GM21717 (cell line): ENCODE measurements around the gene CREB5.
"Not testable (repeated sequence)": the region's sequence is repeated elsewhere in the genome, so short reads cannot be mapped to it uniquely, and the experiment has no call there.

Source experiments
- ATAC-seq: cut with Tn5 transposase; IDR thresholded peaks from one replicate; pipeline ENCODE4 v1.9.1; 2021; ENCODE audit warnings: mild to moderate bottlenecking, moderate library complexity; ENCODE audit not compliant: unreplicated experiment

Gene CREB5

GRCh38 chr7:28766359-28766758 is 354.0 kb downstream of the CREB5 start:
- no peak for ATAC-seq

- no peak for ATAC-seq
These were observed 355.0 kb downstream of the CREB5 start for GRCh38 chr7:28767356-28767755.

- ATAC-seq = no peak
These were observed 356.3 kb downstream of the CREB5 start for GRCh38 chr7:28768577-28769147.

GRCh38 chr7:28771906-28772622 is 359.7 kb downstream of the CREB5 start:
- no peak for ATAC-seq

GRCh38 chr7:28773423-28774145 is 361.3 kb downstream of the CREB5 start:
- ATAC-seq = no peak

- ATAC-seq = no peak
These were observed 362.1 kb downstream of the CREB5 start for GRCh38 chr7:28774261-28774988.

GRCh38 chr7:28776463-28777157 is 364.3 kb downstream of the CREB5 start:
- ATAC-seq = no peak

GRCh38 chr7:28778786-28779185 is 366.5 kb downstream of the CREB5 start:
- no peak for ATAC-seq

GRCh38 chr7:28779954-28780353 is 367.6 kb downstream of the CREB5 start:
- ATAC-seq = no peak

GRCh38 chr7:28782362-28782761 is 370.0 kb downstream of the CREB5 start:
- no peak for ATAC-seq

GRCh38 chr7:28784171-28784902 is 372.0 kb downstream of the CREB5 start:
- ATAC-seq = no peak

GRCh38 chr7:28785041-28785995 is 373.0 kb downstream of the CREB5 start:
- no peak for ATAC-seq

- not testable (repeated sequence) for ATAC-seq
These were observed 373.8 kb downstream of the CREB5 start for GRCh38 chr7:28786156-28786555.

- ATAC-seq = no peak
These were observed 374.8 kb downstream of the CREB5 start for GRCh38 chr7:28787106-28787505.

GRCh38 chr7:28790467-28790866 is 378.1 kb downstream of the CREB5 start:
- no peak for ATAC-seq

GRCh38 chr7:28792858-28793257 is 380.5 kb downstream of the CREB5 start:
- peak; percentile 75 for ATAC-seq

GRCh38 chr7:28793381-28794085 is 381.2 kb downstream of the CREB5 start:
- ATAC-seq = no peak

- ATAC-seq = no peak
These were observed 386.0 kb downstream of the CREB5 start for GRCh38 chr7:28798274-28798673.
